ENCODE measurements around the gene SPACA9.
A peak's percentile ranks its signal among the peaks of the same experiment; 100 is the strongest.

Gene SPACA9

GRCh38 chr9:132878695-132879456 lies at the start of gene SPACA9:
SPACA9 (plus strand) TSS chr9:132878898; CDS start chr9:132883948, 5,050 bp downstream.
- peak; percentile 27 for DNase-seq

- DNase-seq: no peak
Observed at GRCh38 chr9:132832171-132832881, 46.4 kb upstream of the SPACA9 start.

- no peak for DNase-seq
Observed at GRCh38 chr9:132833550-132834121, 45.1 kb upstream of the SPACA9 start.

GRCh38 chr9:132834343-132834742 lies 44.4 kb upstream of the SPACA9 start:
- no peak for DNase-seq

- no peak for DNase-seq
Observed at GRCh38 chr9:132837501-132838286, 41.0 kb upstream of the SPACA9 start.

- DNase-seq: no peak
Observed at GRCh38 chr9:132838291-132838690, 40.4 kb upstream of the SPACA9 start.

- DNase-seq: no peak
Observed at GRCh38 chr9:132840980-132841379, 37.7 kb upstream of the SPACA9 start.

- DNase-seq: no peak
Observed at GRCh38 chr9:132842124-132843044, 36.3 kb upstream of the SPACA9 start.

GRCh38 chr9:132846109-132846917 lies 32.4 kb upstream of the SPACA9 start:
- DNase-seq: no peak

GRCh38 chr9:132846918-132847515 lies 31.7 kb upstream of the SPACA9 start:
- no peak for DNase-seq

GRCh38 chr9:132849185-132849706 lies 29.5 kb upstream of the SPACA9 start:
- no peak for DNase-seq

- DNase-seq: no peak
Observed at GRCh38 chr9:132853482-132853881, 25.2 kb upstream of the SPACA9 start.

- DNase-seq: no peak
Observed at GRCh38 chr9:132854832-132855231, 23.9 kb upstream of the SPACA9 start.

GRCh38 chr9:132855904-132856303 lies 22.8 kb upstream of the SPACA9 start:
- no peak for DNase-seq

- DNase-seq: no peak
Observed at GRCh38 chr9:132857031-132857430, 21.7 kb upstream of the SPACA9 start.

- no peak for DNase-seq
Observed at GRCh38 chr9:132857616-132858342, 20.9 kb upstream of the SPACA9 start.

- no peak for DNase-seq
Observed at GRCh38 chr9:132858751-132859150, 19.9 kb upstream of the SPACA9 start.

- no peak for DNase-seq
Observed at GRCh38 chr9:132861666-132862065, 17.0 kb upstream of the SPACA9 start.

GRCh38 chr9:132862533-132862932 lies 16.2 kb upstream of the SPACA9 start:
- no peak for DNase-seq

- DNase-seq: no peak
Observed at GRCh38 chr9:132863096-132863495, 15.6 kb upstream of the SPACA9 start.
